ENCODE data around the gene RING1. TPM values are rescaled to one million over a fixed set of nuclear protein-coding genes. Genes with fewer than 3 reads are reported as not detected.

Gene RING1
- total RNA-seq, 1 experiment from 2014 or later: 31.0 TPM

DNA sequence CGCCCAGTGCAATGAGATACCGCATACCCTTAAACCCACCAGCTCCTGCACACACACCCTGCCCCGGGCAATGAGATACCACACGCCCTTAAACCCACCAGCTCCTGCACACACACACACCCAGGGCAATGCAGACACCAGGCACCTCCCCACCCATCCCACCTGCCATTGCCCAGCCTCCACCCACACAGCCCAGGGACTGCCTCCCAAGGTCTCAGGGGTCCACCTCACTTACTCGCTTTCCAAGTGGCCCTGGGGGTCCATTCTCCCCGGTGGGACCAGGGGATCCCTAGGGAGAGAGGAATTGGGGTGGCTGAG is 40.1 kb upstream of the RING1 start:
- Mint-ChIP-seq H3K27me3 (ENCODE audit: low read depth) (peaks cover 15% of the 10 kb centered on the region), H3K4me3 (no peak overlapping the region)

More for the DNA sequence above, 40.1 kb upstream of the RING1 start:
- no peaks in the 10 kb centered on the region for H3K9me3 ChIP-seq (ENCODE audit: control insufficient read depth, low read depth, low read length)
- H4K91ac ChIP-seq (ENCODE audit: insufficient read length, low read depth, low read length): no peak overlapping the region
- no peak overlapping the region for H2BK5ac ChIP-seq (ENCODE audit: insufficient read length, low read length)
- no peak overlapping the region for H3K9ac ChIP-seq (ENCODE audit: extremely low read depth, insufficient read length, low read length)
- no peak overlapping the region for H4K8ac ChIP-seq (replicated peaks; ENCODE audit: insufficient read length, low read depth, low read length)
- no peak overlapping the region for H3K14ac ChIP-seq (ENCODE audit: insufficient read depth, low read length)
- no peak overlapping the region for H3K4me2 ChIP-seq (ENCODE audit: insufficient read depth, insufficient read length, low read length)
- H2BK12ac ChIP-seq (ENCODE audit: insufficient read length, low read depth, low read length): no peak overlapping the region
- no peaks in the 10 kb centered on the region for H3K27me3 ChIP-seq (ENCODE audit: insufficient read depth, low read length)
- no peak overlapping the region for H3K56ac ChIP-seq (ENCODE audit: insufficient read length, low read depth, low read length)
- H3K4ac ChIP-seq (ENCODE audit: low read depth, low read length): no peak overlapping the region
- no peak overlapping the region for H4K5ac ChIP-seq (ENCODE audit: insufficient read length, low read depth, low read length)
- Mint-ChIP-seq H3K4me1 (peaks cover 10 to 15% of the 10 kb centered on the region in 2 experiments), H3K9me3 (no peaks in the 10 kb centered on the region), H3K36me3 (ENCODE audit: insufficient read depth in 1 of 3, low read depth in 3 of 3) (no peaks in the 10 kb centered on the region), H3K27ac (peak overlapping the region in 1 of 3 experiments; percentile 96; a peak in 1 of 7 replicates)
- TF ChIP-seq, protein P1, sequence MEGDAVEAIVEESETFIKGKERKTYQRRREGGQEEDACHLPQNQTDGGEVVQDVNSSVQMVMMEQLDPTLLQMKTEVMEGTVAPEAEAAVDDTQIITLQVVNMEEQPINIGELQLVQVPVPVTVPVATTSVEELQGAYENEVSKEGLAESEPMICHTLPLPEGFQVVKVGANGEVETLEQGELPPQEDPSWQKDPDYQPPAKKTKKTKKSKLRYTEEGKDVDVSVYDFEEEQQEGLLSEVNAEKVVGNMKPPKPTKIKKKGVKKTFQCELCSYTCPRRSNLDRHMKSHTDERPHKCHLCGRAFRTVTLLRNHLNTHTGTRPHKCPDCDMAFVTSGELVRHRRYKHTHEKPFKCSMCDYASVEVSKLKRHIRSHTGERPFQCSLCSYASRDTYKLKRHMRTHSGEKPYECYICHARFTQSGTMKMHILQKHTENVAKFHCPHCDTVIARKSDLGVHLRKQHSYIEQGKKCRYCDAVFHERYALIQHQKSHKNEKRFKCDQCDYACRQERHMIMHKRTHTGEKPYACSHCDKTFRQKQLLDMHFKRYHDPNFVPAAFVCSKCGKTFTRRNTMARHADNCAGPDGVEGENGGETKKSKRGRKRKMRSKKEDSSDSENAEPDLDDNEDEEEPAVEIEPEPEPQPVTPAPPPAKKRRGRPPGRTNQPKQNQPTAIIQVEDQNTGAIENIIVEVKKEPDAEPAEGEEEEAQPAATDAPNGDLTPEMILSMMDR (conservative IDR thresholded peaks at IDR 0.05): no peak
- H3K4me1 ChIP-seq (ENCODE audit: insufficient read depth, low read length): no peaks in the 10 kb centered on the region
- H2AFZ ChIP-seq (ENCODE audit: low read length): no peak overlapping the region
- H3K23me2 ChIP-seq (ENCODE audit: insufficient read length, low read depth, low read length, poor library complexity, severe bottlenecking): no peaks in the 10 kb centered on the region
- no peak overlapping the region for H3K18ac ChIP-seq (ENCODE audit: insufficient read length, low read depth, low read length)
- no peak overlapping the region for H2BK15ac ChIP-seq (ENCODE audit: low read depth, low read length)
- no peak overlapping the region for H3K27ac ChIP-seq (ENCODE audit: insufficient read length, low read depth, low read length)
- no peak overlapping the region for H3T11ph ChIP-seq (ENCODE audit: low read length)
- no peaks in the 10 kb centered on the region for H3K79me1 ChIP-seq (ENCODE audit: insufficient read depth, low read depth, low read length, poor library complexity, severe bottlenecking)
- H2BK20ac ChIP-seq (ENCODE audit: low read depth, low read length, poor library complexity, severe bottlenecking): no peak overlapping the region
- peaks cover 3% of the 10 kb centered on the region for H4K20me1 ChIP-seq (ENCODE audit: control insufficient read depth, insufficient read depth, insufficient read length)
- no peak overlapping the region for H3K23ac ChIP-seq (ENCODE audit: insufficient read length, low read depth, low read length)
- WGBS (ENCODE audit: extremely low coverage, insufficient read length, low lambda C conversion rate): no CpG with 5 or more reads among the region's 6 CpGs
- DNase-seq: no peak
- H2AK5ac ChIP-seq (ENCODE audit: insufficient read length, low read length): no peak overlapping the region
- H2BK120ac ChIP-seq (ENCODE audit: low read depth, low read length, poor library complexity, severe bottlenecking): no peak overlapping the region
- no peaks in the 10 kb centered on the region for H3K79me2 ChIP-seq (ENCODE audit: insufficient read depth, low read length)
